NCI-H128 (cell line): ENCODE data around the gene WDR35.
"Not testable (repeated sequence)": the region's sequence is repeated elsewhere in the genome, so short reads cannot be mapped to it uniquely, and the experiment has no call there.

ENCODE experiments used
- DNase-seq: peaks from one replicate; lab custom pipeline; 2025; ENCODE audit not compliant: unreplicated experiment; lab: John Stamatoyannopoulos, UW

Gene WDR35

GRCh38 chr2:19895535-19895934, 94.4 kb downstream of the WDR35 start:
- no peak for DNase-seq

GRCh38 chr2:19894134-19894792, 95.6 kb downstream of the WDR35 start:
- DNase-seq = no peak

GRCh38 chr2:19893520-19894133, 96.3 kb downstream of the WDR35 start:
- no peak for DNase-seq

GRCh38 chr2:19891971-19892370, 97.9 kb downstream of the WDR35 start:
- DNase-seq = not testable (repeated sequence)

GRCh38 chr2:19890104-19890503, 99.8 kb downstream of the WDR35 start:
- no peak for DNase-seq

GRCh38 chr2:19888831-19889230, 101.1 kb downstream of the WDR35 start:
- no peak for DNase-seq

- DNase-seq = no peak
Observed at GRCh38 chr2:19887510-19887909, 102.4 kb downstream of the WDR35 start.

GRCh38 chr2:19886261-19886660, 103.6 kb downstream of the WDR35 start:
- no peak for DNase-seq

- no peak for DNase-seq
Observed at GRCh38 chr2:19885791-19886190, 104.1 kb downstream of the WDR35 start.

- DNase-seq = no peak
Observed at GRCh38 chr2:19883971-19884720, 105.8 kb downstream of the WDR35 start.

GRCh38 chr2:19883486-19883885, 106.4 kb downstream of the WDR35 start:
- DNase-seq = no peak

- no peak for DNase-seq
Observed at GRCh38 chr2:19882286-19882685, 107.6 kb downstream of the WDR35 start.

- no peak for DNase-seq
Observed at GRCh38 chr2:19881908-19882265, 108.0 kb downstream of the WDR35 start.

- no peak for DNase-seq
Observed at GRCh38 chr2:19881221-19881907, 108.5 kb downstream of the WDR35 start.

- not testable (repeated sequence) for DNase-seq
Observed at GRCh38 chr2:19880191-19880590, 109.7 kb downstream of the WDR35 start.

GRCh38 chr2:19879120-19879519, 110.8 kb downstream of the WDR35 start:
- no peak for DNase-seq

- DNase-seq = no peak
Observed at GRCh38 chr2:19878268-19879046, 111.4 kb downstream of the WDR35 start.

- DNase-seq = no peak
Observed at GRCh38 chr2:19876751-19877150, 113.2 kb downstream of the WDR35 start.

- DNase-seq = no peak
Observed at GRCh38 chr2:19875280-19875679, 114.6 kb downstream of the WDR35 start.

- DNase-seq = no peak
Observed at GRCh38 chr2:19874726-19875125, 115.2 kb downstream of the WDR35 start.

GRCh38 chr2:19873014-19873413, 116.9 kb downstream of the WDR35 start:
- DNase-seq = no peak
